H1 (cell line): ENCODE results near the gene UBE2O.

ENCODE experiments used
- POLR2A ChIP-seq, 2 experiments: IDR thresholded peaks; 1 replicate in 1 of 2; 2 replicates in 1 of 2; pipeline ENCODE4 v1.6.1; 2011; ENCODE audit warnings: low read depth in 2 of 2, low read length in 2 of 2, mild to moderate bottlenecking in 2 of 2; ENCODE audit errors: control extremely low read depth in 1 of 2
- SIX5 ChIP-seq: IDR thresholded peaks from 2 replicates; pipeline ENCODE4 v1.6.1; 2011; ENCODE audit warnings: mild to moderate bottlenecking, low read depth, low read length
- YY1 ChIP-seq: IDR thresholded peaks from 2 replicates; pipeline ENCODE4 v1.6.1; 2011; ENCODE audit warnings: low read depth, mild to moderate bottlenecking, low read length
- TF ChIP-seq, protein P1 (sequence below), 3 experiments: IDR thresholded peaks; 1 replicate in 2 of 3; 2 replicates in 1 of 3; pipeline versions ENCODE4 v1.5.1 to v1.6.1; 2011; ENCODE audit warnings: low read length in 3 of 3, mild to moderate bottlenecking in 3 of 3, inconsistent platforms in 2 of 3, low read depth in 1 of 3, moderate library complexity in 1 of 3; ENCODE audit not compliant: insufficient read depth in 1 of 3; ENCODE audit errors: control extremely low read depth in 1 of 3

DNA sequence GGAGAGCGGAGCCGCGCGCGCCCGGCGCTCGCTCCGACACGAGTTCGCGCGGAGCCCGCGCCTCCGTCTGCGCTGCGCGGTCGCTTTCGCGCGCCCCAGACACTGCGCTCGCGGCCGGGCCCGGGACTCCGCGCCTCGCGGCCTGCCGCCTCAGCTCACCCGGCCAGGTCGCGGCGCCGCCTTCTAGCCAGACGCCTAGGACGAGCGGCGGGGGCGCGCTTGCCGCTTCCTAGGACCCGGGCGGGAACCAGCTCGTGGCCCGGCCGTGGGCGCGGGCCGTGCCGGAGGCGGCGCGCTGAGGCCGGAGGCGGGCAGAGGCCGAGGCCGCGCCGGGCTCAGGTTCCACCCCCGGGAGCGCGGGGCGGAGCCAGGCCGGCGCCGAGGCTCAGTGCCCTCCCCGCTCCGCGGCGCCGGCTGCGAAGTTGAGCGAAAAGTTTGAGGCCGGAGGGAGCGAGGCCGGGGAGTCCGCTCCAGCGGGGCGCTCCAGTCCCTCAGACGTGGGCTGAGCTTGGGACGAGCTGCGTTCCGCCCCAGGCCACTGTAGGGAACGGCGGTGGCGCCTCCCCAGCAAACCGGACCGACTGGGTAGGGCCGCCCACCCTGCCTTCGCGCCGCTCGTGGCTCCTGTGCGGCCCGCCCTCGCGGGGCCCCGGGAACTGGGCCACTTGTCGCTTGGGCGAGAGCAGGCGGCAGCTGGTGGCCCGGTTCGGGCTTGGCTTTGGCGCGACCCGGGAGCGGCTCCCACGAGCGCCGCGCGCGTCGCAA is 68.5 kb downstream of the UBE2O start, which contains the start of gene SPHK1:
- TF ChIP-seq YY1 (no peak), POLR2A (IDR thresholded peaks at IDR 0.05; ENCODE audit: control extremely low read depth in 1 of 2, low read depth in 2 of 2, low read length in 2 of 2) (no peak), SIX5 (no peak)
- TF ChIP-seq, protein P1, sequence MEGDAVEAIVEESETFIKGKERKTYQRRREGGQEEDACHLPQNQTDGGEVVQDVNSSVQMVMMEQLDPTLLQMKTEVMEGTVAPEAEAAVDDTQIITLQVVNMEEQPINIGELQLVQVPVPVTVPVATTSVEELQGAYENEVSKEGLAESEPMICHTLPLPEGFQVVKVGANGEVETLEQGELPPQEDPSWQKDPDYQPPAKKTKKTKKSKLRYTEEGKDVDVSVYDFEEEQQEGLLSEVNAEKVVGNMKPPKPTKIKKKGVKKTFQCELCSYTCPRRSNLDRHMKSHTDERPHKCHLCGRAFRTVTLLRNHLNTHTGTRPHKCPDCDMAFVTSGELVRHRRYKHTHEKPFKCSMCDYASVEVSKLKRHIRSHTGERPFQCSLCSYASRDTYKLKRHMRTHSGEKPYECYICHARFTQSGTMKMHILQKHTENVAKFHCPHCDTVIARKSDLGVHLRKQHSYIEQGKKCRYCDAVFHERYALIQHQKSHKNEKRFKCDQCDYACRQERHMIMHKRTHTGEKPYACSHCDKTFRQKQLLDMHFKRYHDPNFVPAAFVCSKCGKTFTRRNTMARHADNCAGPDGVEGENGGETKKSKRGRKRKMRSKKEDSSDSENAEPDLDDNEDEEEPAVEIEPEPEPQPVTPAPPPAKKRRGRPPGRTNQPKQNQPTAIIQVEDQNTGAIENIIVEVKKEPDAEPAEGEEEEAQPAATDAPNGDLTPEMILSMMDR (IDR thresholded peaks at IDR 0.05; ENCODE audit: control extremely low read depth in 1 of 3, insufficient read depth in 1 of 3, low read depth in 1 of 3, low read length in 3 of 3) = no peak
